Activated CD4-positive, alpha-beta T cell treated with anti-CD3 and anti-CD28 coated beads, Interleukin-2, amount 50 U/mL, for 1 hour (primary cell): ENCODE data around the gene ALK.

Experiments
- DNase-seq: peaks from one replicate; pipeline ENCODE4 v3.0.0-alpha.2; 2020

ALK gene

DNA sequence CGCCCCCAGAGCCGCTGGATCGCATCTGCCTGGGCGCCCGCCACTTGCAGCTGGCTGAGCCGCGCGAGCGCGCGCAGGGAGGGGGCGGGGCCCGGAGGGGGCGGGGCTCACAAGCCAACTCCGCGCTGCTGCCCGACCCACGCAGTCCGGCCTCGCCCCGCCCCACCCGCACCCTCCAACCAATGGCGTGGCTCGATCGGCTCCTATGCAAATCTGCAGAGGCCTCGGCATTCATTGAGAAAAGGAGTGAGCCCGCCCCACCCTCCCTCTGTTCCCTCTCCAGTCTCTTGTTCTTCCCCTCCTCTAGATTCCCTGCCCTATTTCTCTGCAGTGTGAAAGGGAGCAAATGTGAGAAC is at the start of gene ALK:
TSS of gene ALK (minus strand) at position 27 of the 356 bp plus-strand sequence. CDS start 927 bp downstream, outside the sequence.
- peak; percentile 36 for DNase-seq

DNA sequence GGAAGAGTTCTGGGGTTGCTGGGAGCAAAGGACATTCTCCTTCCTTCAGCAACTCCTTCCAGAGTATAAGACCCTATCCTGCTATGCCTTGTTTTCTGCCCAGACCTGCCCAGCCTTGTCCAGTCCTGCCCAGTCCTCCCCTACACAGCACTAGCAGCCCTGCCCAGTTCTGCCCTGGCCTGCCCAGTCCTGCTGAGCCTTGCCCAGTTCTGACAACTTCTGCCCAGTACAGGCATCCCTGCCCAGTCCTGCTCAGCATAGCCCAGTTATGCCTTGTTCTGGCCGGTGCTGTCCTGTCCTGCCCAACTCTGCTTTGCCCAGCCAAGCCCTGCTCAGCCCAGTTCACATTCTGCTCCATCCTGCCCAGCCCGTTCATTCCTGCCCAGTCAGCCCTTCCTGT is 44.9 kb upstream of the ALK start:
- no peak for DNase-seq

DNA sequence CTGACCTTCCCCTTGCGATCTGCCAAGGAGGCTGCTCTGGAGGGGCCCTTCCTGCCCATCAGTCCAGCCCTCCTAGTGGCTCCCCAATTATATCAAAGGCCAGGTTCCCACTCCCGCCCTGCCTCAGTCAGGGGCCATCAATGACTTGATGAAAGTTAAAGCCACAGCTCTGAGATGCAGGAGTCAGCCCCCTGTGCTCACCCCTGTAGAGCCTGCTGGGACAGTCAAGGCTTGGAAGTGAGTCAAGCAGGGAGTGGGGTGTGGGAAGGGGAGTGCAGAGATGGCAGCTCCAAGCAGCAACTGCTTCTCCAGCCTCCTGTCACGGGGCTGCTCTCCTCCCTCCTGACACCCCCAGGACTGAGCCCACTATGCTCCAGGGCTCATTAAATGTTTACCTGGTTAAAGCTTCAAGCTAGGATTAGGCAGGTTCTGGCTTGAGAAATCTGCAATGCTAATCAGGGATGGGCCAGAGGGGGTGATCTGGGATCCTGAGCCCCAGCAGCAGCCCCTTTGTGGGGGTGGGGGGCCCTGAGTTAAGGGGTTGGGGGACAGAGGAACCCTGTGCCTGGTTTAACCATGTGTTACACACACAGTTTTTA is 42.7 kb upstream of the ALK start:
- no peak for DNase-seq

DNA sequence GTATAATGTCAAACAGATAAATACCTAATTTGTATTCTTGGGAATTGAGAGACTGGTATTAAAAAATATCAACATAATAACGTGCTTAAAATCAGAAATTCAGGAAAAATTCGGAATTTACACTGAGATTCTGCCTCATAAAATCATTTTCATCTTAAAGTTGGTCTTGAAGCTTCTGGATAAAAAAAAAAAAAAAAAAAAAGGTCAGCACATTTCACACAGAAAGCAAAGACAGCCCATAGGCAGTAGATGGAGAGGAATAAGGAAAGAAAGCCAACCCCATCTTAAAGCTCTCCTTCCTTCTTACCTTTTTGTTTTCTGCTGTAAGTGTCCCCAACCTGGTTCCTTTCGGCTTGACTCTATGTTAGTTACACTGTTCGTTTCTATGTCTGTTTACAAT is 41.5 kb upstream of the ALK start:
- DNase-seq, result no peak

DNA sequence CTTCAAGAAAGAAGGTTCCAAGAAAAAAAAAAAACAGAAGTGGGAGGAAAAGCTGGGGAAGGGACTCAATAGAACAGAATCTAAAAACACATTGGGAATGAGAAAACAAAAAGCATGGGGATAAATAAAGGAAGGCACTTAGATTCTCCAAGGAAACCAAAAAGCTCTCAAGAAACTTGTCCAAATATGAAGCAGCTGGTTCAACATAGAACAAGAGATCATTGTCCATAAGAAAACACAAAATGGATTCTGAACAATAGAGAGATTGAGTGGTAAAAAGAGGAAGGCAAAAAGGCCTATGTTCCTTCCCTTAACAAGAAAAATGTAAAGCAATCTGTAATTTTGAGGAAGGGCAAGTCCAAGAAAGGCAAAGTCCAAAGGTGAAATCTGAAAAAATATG is 32.9 kb upstream of the ALK start:
- no peak for DNase-seq

DNA sequence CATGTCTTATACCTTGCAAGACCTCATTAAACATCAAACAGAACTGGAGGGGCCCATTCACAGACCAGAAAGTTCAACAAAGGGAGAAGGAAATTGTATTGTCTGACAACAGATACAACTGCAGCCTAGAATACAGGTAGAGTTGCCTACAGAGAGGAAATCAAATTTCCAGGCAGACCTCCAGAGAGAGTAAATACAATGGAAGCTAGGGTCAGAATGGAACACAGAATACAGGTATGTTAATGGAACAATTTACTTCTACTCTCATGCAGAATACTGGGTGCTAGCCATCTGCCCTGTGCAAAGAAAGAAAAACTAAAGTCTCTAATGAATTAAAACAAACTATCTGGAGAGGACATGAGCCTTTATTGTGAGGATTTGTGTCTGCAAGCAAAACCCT is 31.6 kb upstream of the ALK start:
- no peak for DNase-seq

DNA sequence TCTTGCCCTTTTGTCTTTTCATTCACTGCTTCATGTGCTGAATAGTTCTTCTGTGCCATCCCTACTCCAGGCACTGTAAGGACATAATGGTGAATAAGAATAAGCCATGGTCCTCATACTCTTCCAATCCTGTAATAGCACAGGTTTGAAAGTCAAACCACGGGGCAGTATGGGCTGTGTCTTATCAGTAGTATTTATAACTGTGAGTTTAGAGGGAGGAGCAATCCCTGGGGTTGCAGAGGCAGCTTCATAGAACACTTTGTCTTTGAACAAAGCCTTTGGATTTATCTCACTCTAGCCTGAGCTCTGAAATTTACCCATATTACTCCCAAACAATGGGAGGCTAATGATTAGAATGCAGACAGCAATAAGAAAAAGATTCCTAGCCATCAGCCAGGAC is 30.2 kb upstream of the ALK start:
- no peak for DNase-seq

DNA sequence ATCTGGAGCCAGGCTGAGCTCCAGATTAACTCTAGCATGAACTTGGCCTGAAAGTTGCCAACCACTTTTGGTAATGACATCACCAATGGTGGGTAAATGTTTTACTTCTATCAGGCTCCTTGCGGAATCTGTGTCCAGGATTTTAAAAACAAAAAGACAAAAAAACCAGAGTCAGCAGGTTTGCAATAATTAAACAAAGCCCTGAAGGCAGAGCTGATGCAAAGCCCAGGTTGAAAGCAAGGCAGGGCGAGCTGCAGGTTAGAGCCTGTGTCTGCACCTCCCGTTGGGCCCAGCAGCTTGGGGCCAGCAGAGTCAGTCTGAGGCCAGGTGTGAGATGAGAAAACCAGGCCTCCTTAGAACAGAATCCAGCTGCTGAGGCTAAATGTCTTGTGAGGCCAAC is 29.1 kb upstream of the ALK start:
- DNase-seq, result no peak

DNA sequence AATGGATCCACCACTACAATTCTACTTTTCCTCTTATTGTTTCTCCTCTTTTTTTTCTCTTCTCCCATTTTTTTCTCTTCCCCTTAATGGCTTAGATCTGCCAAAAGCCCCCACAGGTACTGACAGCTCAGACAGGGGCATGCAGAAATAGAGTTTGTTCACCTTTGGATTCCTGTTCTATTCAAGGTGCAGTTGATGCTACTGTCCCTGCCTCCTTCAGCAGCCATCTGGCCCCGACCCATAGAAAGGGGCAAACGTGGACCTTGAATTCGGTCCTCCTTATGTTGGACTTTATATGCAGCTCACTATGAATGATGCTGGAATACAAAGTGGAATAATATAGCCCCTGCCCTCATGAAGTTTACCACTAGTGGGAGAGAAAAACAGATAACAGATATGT is 27.7 kb upstream of the ALK start:
- no peak for DNase-seq

DNA sequence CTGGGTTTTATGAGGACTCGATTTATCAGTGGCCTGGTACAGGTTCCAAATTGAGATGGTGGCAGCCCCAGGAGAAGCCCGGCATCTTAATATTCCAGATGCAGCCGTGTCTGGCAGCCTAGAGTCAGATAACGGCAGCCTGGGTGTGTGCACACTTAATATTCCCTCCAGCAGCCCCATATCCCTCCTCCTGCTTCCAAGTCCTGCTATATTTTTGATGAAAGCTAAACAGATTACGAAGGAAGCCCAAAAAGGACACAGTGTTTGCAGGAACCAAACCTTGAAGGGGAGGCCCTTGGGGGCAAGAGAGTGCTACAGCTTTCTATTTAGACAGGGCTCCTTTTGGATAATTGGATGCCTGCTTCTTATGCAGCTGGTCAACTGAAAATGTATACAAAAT is 25.1 kb upstream of the ALK start:
- DNase-seq, result no peak

DNA sequence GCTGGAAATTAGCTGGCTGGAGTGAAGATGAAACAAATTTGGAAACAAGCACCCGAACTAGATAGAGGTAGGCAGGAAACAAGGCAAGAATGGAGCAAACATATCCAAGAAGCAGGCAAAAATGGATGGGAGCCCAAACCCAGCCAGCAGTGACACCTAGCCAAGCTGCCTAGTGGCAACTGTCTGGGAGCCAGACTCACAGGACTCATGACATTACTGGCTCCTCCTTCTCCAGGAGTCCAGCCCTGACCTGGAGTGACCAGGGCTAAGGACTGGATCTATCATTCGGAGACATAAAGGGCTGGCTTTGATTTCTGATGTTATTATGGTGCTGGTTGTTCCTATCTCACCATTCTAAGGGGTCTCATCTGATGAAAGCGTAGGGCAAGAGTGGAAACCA is 21.3 kb upstream of the ALK start:
- no peak for DNase-seq

DNA sequence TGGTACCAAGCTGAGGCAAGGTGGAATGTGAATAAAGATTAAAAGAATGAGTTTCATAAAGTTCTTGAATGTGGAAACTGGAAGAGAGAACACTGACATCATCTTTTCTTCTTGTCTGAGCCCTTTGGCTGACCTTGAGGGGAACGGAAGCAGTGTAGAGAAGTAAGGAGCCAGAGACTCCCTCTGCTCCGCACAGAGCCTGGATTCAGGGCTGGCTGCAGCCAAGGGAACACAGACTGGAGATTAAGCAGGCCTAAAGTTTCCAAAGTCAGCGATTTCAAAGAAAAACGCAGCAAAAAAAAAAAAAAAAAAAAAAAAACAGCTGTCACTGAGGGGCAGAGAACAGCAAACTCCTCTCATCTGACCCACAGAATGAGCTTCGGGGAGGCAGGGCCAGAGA is 19.3 kb upstream of the ALK start:
- no peak for DNase-seq

DNA sequence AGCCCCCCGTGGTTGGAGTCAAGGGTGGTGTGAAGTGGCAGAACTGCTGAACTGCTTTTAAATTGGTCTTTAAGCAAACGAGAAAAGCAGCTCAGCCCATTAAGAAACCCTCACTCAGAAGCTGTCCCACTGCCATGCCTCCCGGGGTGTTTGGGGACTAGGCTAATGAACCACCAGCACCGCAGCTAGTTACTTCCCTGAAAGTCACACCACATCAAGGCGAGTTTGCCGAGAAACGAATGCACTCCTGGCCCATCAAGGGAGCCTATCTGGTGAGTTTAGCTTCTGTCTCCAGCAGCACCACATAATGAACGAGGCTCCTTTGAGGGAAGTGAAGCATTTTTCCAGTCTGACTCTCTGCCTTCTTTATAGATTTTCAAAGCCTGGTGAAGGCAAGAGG is 14.6 kb upstream of the ALK start:
- DNase-seq, result no peak

DNA sequence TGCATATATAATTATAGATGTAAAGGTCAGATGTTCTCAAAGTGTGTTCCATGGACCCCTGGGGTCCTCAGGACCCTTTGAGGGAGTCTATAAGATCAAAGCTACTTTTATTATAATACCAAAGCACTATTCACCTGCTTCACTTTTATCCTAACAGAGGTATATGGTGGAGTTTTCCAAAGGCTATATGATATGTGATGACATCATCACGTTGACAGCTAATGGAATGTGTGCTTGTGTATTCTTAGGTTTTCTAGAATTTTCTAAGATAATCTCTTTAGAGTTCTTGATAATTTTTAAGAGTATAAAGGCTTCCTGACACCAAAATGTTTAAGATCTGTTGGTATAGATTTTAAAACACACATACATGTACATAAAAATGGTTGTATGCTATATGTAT is 10.4 kb upstream of the ALK start:
- DNase-seq, result no peak

DNA sequence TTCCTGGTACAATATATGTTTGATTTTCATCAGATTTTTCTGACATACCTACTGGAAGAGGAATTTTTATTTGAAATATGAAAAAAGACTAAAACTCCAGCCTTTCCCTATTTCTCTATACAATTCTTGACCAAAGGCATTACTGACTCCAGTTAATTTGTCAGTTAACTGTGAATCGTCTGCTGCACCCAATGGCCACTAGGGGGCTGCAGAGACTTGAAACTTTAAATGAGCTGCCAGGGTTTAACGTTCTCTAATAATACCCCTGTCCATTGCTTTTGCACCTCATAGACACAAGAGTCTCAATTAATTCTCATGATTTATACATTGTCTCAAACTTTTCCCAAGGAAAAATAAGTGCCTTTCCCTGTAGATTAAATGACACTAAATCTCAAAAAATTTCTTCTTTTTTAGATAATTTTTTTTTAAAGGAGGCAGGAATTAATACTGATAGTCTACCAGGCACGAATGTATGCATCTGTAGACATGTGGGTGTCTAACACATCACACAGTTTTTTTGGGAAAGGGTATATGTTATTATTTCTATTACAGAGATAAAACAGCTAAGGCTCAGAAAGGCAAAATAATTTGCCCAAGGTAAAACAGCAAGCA is 1.8 kb upstream of the ALK start:
- DNase-seq, result peak; percentile 31

DNA sequence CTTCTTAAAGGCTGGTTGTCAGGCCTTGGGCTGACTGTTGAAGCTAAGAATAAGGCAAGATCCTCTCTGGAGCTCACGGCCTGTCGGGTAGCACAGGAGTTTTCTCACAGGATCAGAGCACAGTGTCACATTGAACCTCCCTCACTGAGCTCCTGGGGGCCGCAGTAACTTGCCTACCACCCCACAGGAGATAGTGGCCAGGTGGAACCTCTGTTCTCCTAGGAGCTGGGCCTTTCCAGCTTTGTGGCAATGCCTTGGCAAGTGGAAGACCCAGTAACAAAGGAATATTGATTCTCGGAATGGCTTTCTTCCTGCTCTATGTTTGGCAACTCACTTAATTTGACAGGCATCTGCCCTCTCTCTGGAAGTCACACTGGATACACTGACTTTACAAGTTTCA is 1.2 kb upstream of the ALK start:
- no peak for DNase-seq

DNA sequence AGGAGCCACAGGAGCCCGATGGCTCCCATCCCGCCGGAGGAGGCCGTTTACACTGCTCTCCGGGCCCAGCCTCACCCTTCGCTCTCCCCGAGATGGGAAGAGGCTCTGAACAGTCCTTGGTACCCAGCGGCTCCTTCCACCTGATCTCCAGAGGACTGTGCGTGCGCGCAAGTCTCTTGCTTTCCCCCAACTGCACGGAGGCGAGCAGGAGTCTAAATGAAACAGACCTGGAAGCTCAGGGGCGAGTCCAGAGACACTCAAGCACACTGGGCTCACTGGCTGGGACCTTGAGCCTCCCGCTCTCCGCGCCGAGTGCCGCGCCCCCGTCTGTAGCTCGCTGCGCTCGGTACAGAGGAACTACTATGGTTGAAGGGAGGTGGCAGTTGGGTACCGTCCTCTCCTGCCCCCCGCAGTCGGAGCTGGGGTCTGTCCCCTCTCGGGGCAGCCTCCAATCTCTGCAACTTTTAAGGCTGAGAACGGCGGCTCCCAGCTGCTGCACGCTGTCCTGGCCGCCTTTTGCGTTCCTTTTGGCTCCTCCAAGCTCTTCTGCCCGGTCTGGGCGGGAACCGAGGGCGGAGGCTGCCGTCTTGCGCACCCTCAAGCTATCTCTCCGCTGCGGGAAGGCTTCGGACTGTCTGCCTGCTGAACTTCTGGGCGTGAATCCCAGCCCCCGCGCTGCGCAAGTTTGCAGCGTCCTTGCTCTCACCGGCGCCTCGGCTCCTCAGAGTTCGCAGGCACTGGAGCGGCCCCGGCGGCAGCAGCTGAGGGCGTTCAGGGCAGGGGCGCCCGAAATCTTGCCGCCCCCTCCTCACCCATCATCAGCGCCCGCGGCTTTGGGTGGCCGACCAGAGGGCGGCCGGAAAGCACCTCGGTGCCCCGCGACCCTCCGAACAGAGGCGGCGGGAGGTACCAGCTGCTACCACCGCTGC is 491 bp downstream of the ALK start:
- DNase-seq, result no peak

DNA sequence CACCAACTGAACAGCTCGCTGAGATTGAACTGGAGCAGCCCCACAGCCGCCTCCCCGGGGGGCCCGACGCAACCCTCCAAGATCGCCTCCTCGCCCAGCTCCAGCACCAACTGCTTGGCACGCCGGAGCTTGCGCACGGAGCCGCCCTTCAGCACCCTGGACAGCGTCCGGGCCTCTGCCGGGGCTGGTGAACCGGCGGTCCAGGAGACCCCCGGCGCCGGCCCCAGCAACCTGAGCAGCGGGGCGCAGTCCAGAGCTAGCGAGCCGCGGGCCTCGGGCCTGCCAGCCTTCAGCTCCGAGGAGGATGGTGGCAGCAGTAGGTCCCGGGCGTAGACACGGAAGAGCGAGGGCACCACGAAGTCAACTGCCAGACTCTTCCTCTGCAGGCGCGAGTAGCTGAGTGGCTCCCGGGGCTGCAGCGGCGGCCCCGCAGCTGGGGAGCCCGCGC is 1.2 kb downstream of the ALK start:
- peak; percentile 39 for DNase-seq

DNA sequence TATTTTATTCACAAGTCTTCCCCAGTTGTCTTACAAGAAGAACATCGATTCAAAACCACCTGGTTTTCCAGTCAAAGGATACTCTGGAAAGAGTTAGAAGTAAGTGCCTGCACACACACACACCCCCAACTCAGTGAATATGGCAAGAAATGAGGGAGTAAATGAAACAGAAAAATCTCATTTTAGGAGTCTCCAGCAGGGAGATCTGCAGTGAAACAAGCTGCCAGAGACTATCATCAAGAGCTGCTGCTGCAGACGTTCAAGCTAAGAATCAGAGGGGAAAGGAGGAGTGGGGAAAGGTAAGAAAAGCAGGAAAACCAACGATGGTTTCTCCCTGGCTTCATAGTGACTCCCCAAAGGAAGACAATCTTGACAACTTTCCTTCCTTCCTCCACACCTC is 2.4 kb downstream of the ALK start:
- no peak for DNase-seq

DNA sequence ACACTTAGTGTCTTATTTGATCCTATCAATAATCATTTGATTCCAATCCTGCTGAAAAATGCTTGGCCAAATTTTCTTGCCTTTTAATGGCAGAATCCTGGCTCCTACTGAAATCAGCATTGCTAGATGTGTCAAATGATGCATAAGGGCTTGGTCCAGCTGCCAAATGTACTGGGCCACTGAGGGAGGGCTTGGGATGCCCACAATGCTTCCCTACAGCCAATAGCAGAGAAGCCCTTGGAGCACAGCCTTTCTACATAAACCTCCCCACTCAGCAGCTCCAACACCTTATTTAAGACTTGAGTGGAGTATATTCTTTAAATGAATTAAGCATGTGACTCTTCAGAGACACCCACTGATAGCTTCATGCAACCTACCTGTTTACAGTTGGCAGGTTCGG is 3.6 kb downstream of the ALK start:
- DNase-seq, result no peak

DNA sequence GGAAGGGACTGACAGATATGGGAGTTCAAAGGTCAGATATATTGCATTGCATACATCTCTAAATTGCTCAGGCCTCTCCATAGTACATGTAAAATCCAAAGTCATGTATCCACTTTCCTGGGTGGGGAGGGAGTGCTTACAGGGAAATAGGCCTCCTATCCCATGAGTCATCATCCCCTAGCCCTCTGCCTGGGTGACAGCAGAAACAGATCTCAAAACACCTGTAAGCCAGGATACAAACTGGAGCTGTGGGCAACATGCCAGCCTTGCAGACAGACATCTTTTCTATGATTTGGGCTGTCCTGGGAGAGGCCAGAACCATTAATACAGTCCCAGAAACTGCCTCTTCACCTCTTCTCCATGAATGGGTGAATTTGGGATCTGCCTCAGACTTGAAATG is 4.8 kb downstream of the ALK start:
- no peak for DNase-seq

DNA sequence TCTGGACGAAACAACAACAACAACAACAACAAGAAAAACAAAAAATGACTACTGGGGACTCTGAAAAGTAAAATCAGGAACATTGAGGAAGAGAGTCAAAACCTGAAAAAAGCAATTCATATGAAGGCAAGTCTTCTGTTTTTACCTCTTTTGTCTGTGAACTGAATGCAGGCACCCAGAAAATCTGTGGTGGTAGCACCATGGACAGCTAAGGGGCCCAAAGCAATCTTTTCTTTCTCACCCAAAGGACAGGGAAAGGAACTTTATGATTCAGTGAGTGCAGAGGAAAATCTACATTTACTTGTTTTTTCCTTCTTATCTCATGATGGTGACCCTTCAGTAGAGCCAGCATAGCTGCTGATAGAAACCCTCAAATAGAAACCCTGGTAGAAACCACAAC is 10.4 kb downstream of the ALK start:
- no peak for DNase-seq

DNA sequence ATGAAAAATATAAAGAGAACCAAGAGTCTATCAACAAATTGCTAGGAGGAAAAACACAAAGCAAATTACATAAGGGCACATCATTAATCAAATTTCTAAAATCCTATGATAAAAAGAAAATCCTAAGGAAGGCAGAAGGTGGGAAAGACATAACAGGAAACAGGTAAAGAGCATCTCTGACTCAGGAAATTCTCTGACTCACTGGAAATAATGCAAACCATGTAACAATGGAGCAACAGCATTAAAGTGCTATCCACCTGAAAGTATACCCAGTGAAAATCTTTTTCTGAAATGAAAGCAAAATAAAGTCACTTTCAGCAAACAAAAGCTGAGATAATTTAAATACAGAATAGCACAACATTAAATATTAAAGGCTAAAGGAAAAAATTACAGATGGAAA is 10.9 kb downstream of the ALK start:
- DNase-seq, result no peak

DNA sequence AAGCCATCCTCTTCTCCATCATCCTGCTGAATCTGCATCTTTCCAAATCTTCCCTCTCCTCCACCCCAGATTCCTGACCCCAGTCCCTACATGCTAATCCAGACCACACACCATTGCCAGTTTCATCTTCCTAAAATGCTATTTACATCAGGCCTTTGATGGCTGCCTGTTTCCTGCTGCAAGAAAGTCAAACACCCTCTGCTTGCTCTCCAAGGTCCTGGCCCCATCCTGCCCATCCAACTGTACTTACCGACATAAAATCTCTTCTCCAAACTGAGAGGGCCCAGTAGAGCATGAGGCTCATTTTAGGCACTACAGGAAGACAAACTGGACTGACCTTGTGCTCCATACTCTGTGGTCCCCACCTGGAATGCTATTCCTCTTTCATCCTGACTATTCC is 19.0 kb downstream of the ALK start:
- no peak for DNase-seq
